NCI-H774 (cell line): Measurements from ENCODE around the gene BLACAT1.
A peak's percentile ranks its signal among the peaks of the same experiment; 100 is the strongest.

Experiments
- DNase-seq: peaks from one replicate; lab custom pipeline; 2025; lab: John Stamatoyannopoulos, UW

BLACAT1 gene

DNA sequence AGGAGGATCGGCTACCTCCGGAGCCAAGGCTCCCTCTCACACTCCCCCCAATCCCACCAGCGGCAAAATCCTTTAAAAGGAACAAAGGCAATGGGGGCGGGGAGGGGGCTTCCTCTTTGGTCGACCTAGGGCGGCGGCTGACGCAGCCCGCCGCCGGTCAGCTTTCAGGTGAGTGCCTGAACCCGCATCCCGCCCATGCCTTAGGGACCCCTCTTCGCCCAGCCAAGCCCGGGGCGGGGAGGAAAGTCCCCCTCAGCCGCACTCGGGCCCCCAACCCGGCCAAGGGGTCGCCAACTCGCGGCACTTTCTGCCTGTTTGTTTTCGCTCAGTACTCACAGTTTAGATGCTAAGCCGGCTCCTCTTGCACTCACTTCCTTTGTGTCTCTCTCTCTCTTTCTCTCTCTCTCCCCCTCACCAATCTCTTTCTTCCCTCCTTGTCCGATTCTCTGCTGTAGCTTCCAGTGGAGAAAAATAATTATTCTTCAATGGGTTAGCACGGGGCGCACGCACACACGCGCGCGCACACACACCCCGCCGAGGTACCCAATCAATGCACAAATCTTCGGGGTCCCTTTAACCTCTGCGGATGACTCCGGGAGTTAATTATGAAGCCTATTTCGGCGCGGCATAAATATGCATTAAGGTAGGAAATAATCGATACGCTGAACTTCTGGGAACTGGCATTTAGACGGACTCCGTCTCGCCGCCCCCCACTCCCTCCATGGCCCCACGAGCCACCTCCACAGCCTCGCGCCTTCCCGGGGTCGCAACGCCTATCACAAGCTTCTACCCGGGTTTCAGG lies at the start of gene BLACAT1:
TSS of gene BLACAT1 (minus strand) at position 465 of the 802 bp plus-strand sequence.
- no peak for DNase-seq

- DNase-seq = no peak
These were observed 49.4 kb upstream of the BLACAT1 start for GRCh38 chr1:205505076-205505729.

DNA sequence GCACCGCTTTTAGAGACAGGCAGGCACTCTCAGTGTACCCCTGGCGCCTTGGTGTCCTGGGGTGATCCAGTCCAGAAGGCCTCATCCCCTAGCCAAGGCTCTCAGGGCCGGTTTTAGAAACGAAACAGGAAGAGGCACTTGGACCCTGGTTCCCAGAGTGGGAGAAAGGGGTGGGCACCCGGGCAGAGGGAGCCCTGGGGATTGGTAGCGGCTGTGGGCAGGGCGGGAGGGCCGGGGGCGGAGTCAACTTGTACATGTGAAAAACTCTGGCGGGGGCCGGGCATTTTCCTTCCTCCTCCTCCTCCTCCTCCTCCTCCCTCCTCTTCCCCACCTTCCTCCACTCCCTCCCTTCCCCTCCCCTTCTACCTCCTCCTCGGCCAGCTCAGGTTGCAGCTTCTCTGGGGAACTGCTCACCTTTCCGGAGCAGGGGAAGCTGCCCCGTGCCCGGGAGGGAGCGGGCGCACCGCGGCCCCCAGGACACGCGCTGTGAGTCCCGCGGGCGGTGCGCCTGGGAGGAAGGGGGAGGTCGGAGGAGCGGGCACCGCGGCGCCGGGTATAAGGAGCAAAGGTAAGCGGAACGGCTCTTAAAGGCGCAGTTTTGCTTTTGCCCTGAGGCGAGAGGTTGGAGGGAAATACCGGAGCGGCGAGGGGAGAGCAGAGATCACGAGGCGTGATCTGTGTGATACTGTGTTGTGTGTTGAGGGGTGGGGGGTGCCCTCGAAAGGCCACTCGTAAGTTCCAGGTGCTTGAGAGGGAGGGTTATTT lies 48.6 kb upstream of the BLACAT1 start, which contains the start of gene CDK18:
TSS of gene CDK18 (plus strand) at position 359 of the 765 bp plus-strand sequence. CDS start 18,499 bp downstream, outside the sequence.
- DNase-seq = peak; percentile 77

GRCh38 chr1:205502992-205503391 lies 47.1 kb upstream of the BLACAT1 start:
- DNase-seq = no peak

- no peak for DNase-seq
These were observed 46.4 kb upstream of the BLACAT1 start for GRCh38 chr1:205502111-205502810.

- no peak for DNase-seq
These were observed 44.7 kb upstream of the BLACAT1 start for GRCh38 chr1:205500240-205501233.

GRCh38 chr1:205499789-205500188 lies 43.9 kb upstream of the BLACAT1 start:
- DNase-seq = no peak

DNA sequence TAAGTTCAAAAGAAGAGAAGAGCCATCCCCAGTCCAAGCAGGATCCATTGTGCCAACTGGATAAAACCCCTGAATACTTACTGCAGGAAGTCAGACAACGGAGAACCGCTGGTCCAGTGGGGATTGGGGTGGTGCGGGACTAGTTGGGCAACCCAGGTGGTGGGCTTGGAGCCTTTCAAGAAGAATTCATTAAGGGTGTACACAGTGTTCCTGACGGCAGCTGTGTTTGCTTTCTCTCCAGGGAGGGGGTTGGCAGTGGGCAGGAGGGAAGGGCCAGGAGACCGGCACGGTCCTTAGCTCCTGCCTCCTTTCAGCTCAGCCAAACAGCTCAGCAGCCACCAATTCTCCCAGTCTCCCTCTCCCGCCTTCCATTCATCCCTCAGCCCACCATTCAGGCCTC lies 41.5 kb upstream of the BLACAT1 start:
- peak; percentile 85 for DNase-seq

DNA sequence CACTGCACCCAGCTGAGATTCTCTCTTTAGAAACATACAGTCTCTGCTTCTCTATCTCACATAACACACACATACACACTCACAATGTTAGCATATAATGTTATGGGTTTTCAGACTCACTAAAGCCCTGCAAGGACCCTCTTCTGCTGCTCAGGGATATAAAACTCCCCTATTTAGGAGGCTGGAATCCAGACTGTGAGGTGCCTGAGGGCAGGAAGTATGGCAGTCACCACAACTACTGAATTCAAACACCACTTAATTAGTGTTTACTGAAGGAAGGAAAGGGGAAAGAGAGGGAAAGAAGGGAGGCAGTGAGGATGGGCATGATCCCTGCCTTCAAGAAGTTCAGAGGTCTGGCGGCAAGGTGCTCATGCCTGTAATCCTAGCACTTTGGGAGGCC lies 40.8 kb upstream of the BLACAT1 start:
- DNase-seq = no peak

- DNase-seq = peak; percentile 81
These were observed 39.5 kb upstream of the BLACAT1 start for GRCh38 chr1:205495237-205495823.

GRCh38 chr1:205494115-205494514 lies 38.3 kb upstream of the BLACAT1 start:
- DNase-seq = no peak

GRCh38 chr1:205493241-205494085 lies 37.6 kb upstream of the BLACAT1 start:
- DNase-seq = no peak

DNA sequence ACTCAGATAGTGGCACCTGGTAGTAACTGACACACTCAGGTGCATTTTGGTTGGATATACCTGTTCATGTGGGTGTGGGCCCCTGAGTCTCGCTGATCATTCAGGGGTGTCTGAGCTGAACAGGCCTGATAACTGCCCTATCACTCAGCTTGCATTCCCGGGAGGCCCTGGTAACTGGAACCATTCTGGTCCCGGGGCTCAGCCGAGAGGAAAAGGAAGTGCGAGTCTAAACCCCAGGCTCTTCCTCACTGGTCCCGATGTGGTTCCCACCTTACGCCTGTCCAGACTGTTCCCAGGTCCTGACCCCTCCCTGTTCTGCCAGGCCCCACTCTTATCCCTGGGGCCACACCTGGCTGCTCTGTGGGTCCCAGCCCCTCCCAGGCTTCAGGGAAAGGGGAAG lies 36.9 kb upstream of the BLACAT1 start:
- DNase-seq = no peak

- peak; percentile 41 for DNase-seq
These were observed 36.4 kb upstream of the BLACAT1 start for GRCh38 chr1:205492201-205492667.

DNA sequence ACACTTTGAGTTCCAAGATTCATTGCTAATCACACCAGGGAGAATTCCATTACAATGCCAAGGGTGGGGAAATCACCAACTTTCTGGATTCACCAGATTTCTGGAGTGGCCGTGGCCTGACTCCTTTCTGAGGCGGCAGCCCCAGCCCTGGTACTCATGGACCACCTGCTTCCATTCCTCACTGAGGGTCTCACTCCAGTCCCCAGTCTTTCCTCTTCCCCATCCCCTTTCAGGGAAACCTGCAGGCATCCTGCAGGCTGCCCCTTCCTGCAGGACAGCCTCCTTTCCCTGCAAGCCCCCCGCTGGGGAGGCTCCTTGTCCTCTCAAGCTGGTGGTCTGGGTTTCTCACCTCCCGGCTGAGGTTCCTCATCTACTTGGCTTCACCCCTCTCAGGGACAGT lies 35.9 kb upstream of the BLACAT1 start:
- DNase-seq = no peak

- peak; percentile 62 for DNase-seq
These were observed 32.4 kb upstream of the BLACAT1 start for GRCh38 chr1:205488074-205488723.

GRCh38 chr1:205486258-205486657 lies 30.4 kb upstream of the BLACAT1 start:
- DNase-seq = no peak
